ENCODE results near the gene ATP12A. TPM values are rescaled to one million over a fixed set of nuclear protein-coding genes. Genes with fewer than 3 reads are reported as not detected.
A peak's percentile ranks its signal among the peaks of the same experiment; 100 is the strongest.

ATP12A gene
- total RNA-seq, 2 experiments from 2014 or later = 4.4 TPM

GRCh38 chr13:24636776-24637175, 43.4 kb upstream of the ATP12A start:
- H3K4me1 Mint-ChIP-seq (ENCODE audit: low read depth) = peaks cover under 1% of the 10 kb centered on the region
- CTCF ChIA-PET = interaction anchor here (2.0 kb wide), 1 partner anchor 57 kb away, joined by 7 read pairs; no protein-coding TSS in a partner anchor
- ATAC-seq (no peak), DNase-seq (no peak)
- intact Hi-C loops (cut with micrococcal nuclease) = no loop called here
- H3K4me3 Mint-ChIP-seq = no peak overlapping the region
- no peaks in the 10 kb centered on the region for H3K36me3 Mint-ChIP-seq (ENCODE audit: low read depth)
- no peaks in the 10 kb centered on the region for H3K9me3 Mint-ChIP-seq
- no peak for TF ChIP-seq CTCF (IDR thresholded peaks at IDR 0.05)
- POLR2A ChIA-PET = no interaction called here
- no peaks in the 10 kb centered on the region for H3K27me3 Mint-ChIP-seq
- H3K27ac Mint-ChIP-seq = no peak overlapping the region

GRCh38 chr13:24638096-24638495, 42.1 kb upstream of the ATP12A start:
- intact Hi-C loops (cut with micrococcal nuclease) = no loop called here
- H3K4me3 Mint-ChIP-seq = no peak overlapping the region
- H3K36me3 Mint-ChIP-seq (ENCODE audit: low read depth) = no peaks in the 10 kb centered on the region
- no peak overlapping the region for H3K27ac Mint-ChIP-seq
- ChIA-PET POLR2A (no interaction called here), CTCF (interaction anchor here (1.0 kb wide), 1 partner anchor 56 kb away, joined by 3 read pairs; no protein-coding TSS in a partner anchor)
- TF ChIP-seq CTCF (IDR thresholded peaks at IDR 0.05) = no peak
- peaks cover 6% of the 10 kb centered on the region for H3K4me1 Mint-ChIP-seq (ENCODE audit: low read depth)
- no peaks in the 10 kb centered on the region for H3K9me3 Mint-ChIP-seq
- DNase-seq (no peak), ATAC-seq (no peak)
- no peaks in the 10 kb centered on the region for H3K27me3 Mint-ChIP-seq

- intact Hi-C loops (cut with micrococcal nuclease) = no loop called here
- ChIA-PET CTCF (interaction anchor here (0.7 kb wide), 1 partner anchor 1203 kb away, joined by 3 read pairs; no protein-coding TSS in a partner anchor), POLR2A (no interaction called here)
- Mint-ChIP-seq H3K4me1 (ENCODE audit: low read depth) (peaks cover 6% of the 10 kb centered on the region), H3K36me3 (ENCODE audit: low read depth) (no peaks in the 10 kb centered on the region), H3K4me3 (no peak overlapping the region), H3K27me3 (no peaks in the 10 kb centered on the region), H3K27ac (peak overlapping the region; percentile 49), H3K9me3 (no peaks in the 10 kb centered on the region)
- no peak for ATAC-seq
- no peak for TF ChIP-seq CTCF (IDR thresholded peaks at IDR 0.05)
- no peak for DNase-seq
Measured at GRCh38 chr13:24640752-24641151, 39.5 kb upstream of the ATP12A start.

- POLR2A ChIA-PET = interaction anchor here (0.6 to 1.5 kb wide), 2 partner anchors 11 to 161 kb away, joined by 3 read pairs; no protein-coding TSS in a partner anchor
- no peaks in the 10 kb centered on the region for H3K36me3 Mint-ChIP-seq (ENCODE audit: low read depth)
- DNase-seq = peak; percentile 17
- H3K4me3 Mint-ChIP-seq = no peak overlapping the region
- peak; percentile 67 for ATAC-seq
- CTCF ChIA-PET = interaction anchor here (0.8 to 1.7 kb wide), 3 partner anchors 12 to 17 kb away, joined by 4 to 5 read pairs (median 4); no protein-coding TSS in a partner anchor
- peak overlapping the region; percentile 76 for H3K27ac Mint-ChIP-seq
- H3K9me3 Mint-ChIP-seq = no peaks in the 10 kb centered on the region
- intact Hi-C loops (cut with micrococcal nuclease) = no loop called here
- TF ChIP-seq CTCF (IDR thresholded peaks at IDR 0.05) = no peak
- H3K4me1 Mint-ChIP-seq (ENCODE audit: low read depth) = peaks cover 6% of the 10 kb centered on the region
- H3K27me3 Mint-ChIP-seq = no peaks in the 10 kb centered on the region
Measured at GRCh38 chr13:24642219-24642618, 38.0 kb upstream of the ATP12A start.

- ChIA-PET POLR2A (no interaction called here), CTCF (interaction anchor here (0.6 to 1.2 kb wide), 5 partner anchors 11 to 168 kb away, joined by 3 to 6 read pairs (median 5); no protein-coding TSS in a partner anchor)
- Mint-ChIP-seq H3K27me3 (no peaks in the 10 kb centered on the region), H3K27ac (no peak overlapping the region), H3K4me3 (no peak overlapping the region), H3K36me3 (ENCODE audit: low read depth) (no peaks in the 10 kb centered on the region), H3K4me1 (ENCODE audit: low read depth) (peaks cover 8% of the 10 kb centered on the region), H3K9me3 (no peaks in the 10 kb centered on the region)
- intact Hi-C loops (cut with micrococcal nuclease) = no loop called here
- DNase-seq = no peak
- no peak for TF ChIP-seq CTCF (IDR thresholded peaks at IDR 0.05)
- no peak for ATAC-seq
Measured at GRCh38 chr13:24644036-24644435, 36.2 kb upstream of the ATP12A start.
